Fibroblast of lung (primary cell): ENCODE results near the gene CYP2S1.

Source experiments
- CTCF ChIP-seq, 2 donors: IDR thresholded peaks in 1 of 2; conservative IDR thresholded peaks in 1 of 2; 1 replicate in 1 of 2; 2 replicates in 1 of 2; pipeline ENCODE4 v1.5.1; 2011 to 2012; ENCODE audit warnings: low read length in 2 of 2, control low read depth in 1 of 2, inconsistent platforms in 1 of 2, low read depth in 1 of 2, mild to moderate bottlenecking in 1 of 2
- EZH2 ChIP-seq: IDR thresholded peaks from 2 replicates; pipeline ENCODE4 v1.5.1; 2012; ENCODE audit warnings: low read length, control low read depth, mild to moderate bottlenecking; ENCODE audit errors: missing control alignments

DNA sequence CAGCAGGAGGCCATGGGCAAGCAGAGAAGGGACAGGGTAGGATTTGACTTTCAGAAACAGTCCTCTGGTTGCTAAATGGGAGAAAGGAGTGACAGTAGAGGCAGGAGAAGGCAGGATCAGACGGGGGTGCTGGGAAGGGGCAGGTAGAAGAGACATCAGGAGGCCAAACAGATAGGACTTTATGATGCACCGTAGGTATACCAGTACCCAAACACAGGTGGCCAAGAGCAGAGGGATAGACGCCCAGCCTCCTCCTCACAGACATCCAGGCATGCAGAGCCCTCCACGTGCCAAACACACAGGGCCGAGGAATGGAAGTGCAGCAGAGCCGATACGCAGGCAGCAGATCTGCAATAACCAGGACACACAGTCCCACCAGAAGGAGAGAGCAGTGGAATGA, 24.7 kb downstream of the CYP2S1 start:
- TF ChIP-seq CTCF (conservative IDR thresholded peaks at IDR 0.05 in 1 of 2, IDR thresholded peaks at IDR 0.05 in 1 of 2; ENCODE audit: low read depth in 1 of 2, low read length in 2 of 2) = no peak
- no peak for TF ChIP-seq EZH2
